Adrenal gland (tissue), 5 donors: ENCODE results near the gene NAP1L4.

Experiments used
- POLR2A ChIP-seq, 2 donors: fragments of 450-650 bp; IDR thresholded peaks; one replicate each; pipeline ENCODE4 v1.6.1; 2017; ENCODE audit warnings: antibody characterized with exemption in 2 of 2, mild to moderate bottlenecking in 2 of 2, moderate library complexity in 1 of 2
- TF ChIP-seq, protein P1 (sequence below), 6 experiments: fragments of 450-650 bp in 4 of 6; fragments of 200-600 bp in 2 of 6; sonication (generic) in 1 of 6; IDR thresholded peaks; 1 replicate in 5 of 6; 2 replicates in 1 of 6; pipeline versions ENCODE4 v1.5.1 to v1.8.0; 2016 to 2021; ENCODE audit warnings: antibody characterized with exemption in 6 of 6, mild to moderate bottlenecking in 2 of 6, moderate library complexity in 1 of 6
- donor health status: DM: no; HTN: no; CAD: no.

DNA sequence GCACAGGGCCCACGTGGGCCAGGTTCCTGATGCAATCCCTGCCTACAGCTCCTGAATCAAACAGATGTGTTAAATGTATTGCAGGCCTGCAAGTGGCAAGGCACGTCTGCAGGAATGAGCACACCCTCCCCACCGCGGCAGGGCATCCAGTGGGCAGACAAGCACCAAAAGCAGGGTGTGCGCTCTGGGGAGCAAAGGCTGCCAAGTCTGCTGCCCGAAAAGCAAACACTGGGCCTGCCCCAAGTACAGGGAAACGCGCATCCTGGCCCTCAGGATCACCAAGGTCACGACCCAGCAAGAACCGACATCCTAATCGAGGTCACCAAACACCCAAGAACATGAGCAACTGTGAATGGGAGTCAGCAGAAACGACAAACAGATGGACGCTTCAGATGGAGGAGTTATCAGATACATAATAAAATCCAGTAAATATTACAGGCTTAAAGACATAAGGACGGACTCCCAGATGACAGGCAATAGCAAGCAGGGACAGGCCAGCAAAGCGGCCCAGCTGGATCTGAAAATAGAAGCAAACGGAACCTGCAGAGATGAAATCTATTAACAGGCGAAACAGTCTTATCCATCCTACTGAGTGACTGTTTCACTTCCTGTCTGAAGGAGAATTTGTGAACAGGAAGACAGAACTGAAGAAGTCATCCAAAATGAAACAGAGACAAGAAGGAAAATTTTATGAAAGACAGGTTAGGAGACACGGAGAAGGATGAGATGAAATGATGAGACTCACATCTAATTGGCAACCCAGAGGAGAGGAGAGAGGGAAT lies 38.4 kb upstream of the NAP1L4 start:
- TF ChIP-seq, protein P1, sequence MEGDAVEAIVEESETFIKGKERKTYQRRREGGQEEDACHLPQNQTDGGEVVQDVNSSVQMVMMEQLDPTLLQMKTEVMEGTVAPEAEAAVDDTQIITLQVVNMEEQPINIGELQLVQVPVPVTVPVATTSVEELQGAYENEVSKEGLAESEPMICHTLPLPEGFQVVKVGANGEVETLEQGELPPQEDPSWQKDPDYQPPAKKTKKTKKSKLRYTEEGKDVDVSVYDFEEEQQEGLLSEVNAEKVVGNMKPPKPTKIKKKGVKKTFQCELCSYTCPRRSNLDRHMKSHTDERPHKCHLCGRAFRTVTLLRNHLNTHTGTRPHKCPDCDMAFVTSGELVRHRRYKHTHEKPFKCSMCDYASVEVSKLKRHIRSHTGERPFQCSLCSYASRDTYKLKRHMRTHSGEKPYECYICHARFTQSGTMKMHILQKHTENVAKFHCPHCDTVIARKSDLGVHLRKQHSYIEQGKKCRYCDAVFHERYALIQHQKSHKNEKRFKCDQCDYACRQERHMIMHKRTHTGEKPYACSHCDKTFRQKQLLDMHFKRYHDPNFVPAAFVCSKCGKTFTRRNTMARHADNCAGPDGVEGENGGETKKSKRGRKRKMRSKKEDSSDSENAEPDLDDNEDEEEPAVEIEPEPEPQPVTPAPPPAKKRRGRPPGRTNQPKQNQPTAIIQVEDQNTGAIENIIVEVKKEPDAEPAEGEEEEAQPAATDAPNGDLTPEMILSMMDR (IDR thresholded peaks at IDR 0.05): no peak
- no peak for TF ChIP-seq POLR2A (IDR thresholded peaks at IDR 0.05)
